Middle frontal gyrus (tissue), 1 donor: ENCODE data around the gene MAB21L3.

Experiments
- DNase-seq: peaks from one replicate; pipeline ENCODE4 v3.0.0-alpha.2; 2015; ENCODE audit warnings: low spot score; ENCODE audit errors: extremely low spot score

The MAB21L3 gene

GRCh38 chr1:116110567-116111523 lies at the start of gene MAB21L3:
Gene MAB21L3 (plus strand): TSS chr1:116111399. CDS start chr1:116112616, 1,217 bp downstream.
- no peak for DNase-seq

- DNase-seq: no peak
Observed at GRCh38 chr1:116062201-116062600, 49.0 kb upstream of the MAB21L3 start.

DNA sequence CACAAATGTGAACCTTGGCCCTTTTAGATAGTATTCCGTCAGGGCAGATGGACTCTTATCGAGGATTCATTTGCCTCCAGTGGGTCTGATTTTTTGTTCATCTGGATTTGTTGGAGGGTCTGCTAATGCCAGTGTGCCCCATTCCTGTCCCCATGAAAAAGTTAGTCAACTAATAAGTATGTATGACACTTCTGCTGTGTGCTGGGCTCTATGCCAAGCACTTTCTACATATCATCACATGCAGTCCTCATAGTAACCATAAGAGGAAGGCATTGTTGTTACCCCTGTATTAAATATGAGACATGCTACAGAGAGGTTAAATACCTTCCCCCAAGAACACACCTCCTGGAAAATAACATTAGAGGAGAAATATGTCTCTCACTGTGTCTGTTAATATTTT lies 46.6 kb upstream of the MAB21L3 start:
- no peak for DNase-seq

GRCh38 chr1:116066868-116067565 lies 44.2 kb upstream of the MAB21L3 start:
- DNase-seq: no peak

DNA sequence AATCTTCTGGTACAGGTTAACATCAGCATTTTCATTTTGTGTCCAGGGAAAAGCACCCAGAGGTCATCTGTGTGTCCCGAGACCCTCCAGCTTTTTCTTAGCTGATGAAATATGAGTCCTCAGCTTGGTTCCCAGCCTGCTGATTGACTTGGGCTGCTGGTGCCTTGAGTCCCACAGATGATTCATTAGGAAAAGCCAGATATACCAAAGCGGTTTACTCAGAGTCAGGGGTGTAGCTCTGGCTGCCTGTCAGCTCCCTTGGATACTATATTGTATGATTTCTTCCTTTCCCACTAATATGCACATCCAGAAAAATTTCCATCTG lies 43.7 kb upstream of the MAB21L3 start:
- no peak for DNase-seq

DNA sequence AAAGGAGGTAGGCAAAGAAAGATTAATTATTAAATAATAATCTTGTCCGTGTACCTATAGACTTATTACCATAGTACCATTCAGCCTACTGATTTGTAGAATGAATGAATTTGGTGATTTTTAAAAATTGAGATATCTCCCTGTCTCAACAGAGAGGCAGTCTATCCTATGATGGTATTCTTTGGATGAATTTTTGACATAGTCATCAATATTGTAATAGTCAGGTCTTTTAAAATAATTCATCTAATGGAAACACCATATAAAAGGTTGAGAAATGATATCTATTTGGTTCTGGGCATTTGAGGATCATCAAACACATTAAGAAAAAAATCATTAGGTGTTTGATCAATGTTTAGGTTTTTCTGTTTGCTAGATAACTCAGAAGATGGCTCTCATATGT lies 35.6 kb upstream of the MAB21L3 start:
- no peak for DNase-seq

DNA sequence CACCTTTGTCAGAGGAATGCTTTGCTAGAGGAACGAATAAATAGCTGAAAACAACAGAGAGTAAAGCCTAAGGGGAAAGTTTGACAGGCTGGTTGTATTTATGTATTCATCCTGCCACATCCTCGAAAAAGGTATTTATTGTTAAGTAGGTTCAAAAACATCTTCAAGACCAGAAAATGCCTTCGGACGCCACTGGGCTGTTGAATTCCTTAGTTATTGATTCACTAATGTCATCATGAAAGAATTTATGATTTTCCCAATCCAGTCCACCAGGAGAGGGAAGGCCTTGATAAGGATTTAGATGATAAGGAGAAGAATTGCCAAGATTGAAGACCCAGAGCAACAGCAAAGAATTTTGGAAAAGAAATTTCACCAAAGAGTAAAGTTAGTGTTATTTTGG lies 35.2 kb upstream of the MAB21L3 start:
- no peak for DNase-seq

DNA sequence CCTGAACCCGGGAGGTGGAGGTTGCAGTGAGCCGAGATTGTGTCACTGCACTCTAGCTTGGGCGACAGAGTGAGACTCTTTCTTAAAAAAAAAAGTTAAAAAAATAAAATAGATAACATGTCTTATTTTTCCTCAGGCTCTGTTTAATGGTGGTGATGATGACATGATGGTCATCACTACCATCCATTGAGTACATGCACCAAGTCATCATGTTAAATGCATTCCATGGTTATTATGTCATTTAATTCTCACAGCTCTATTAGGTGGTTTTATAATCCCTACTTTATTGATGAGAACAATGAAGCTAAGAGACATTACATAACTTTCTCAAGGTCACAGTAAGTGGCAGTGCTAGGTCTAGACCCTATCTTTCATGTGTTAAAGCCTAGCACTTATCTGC lies 34.4 kb upstream of the MAB21L3 start:
- DNase-seq: no peak

DNA sequence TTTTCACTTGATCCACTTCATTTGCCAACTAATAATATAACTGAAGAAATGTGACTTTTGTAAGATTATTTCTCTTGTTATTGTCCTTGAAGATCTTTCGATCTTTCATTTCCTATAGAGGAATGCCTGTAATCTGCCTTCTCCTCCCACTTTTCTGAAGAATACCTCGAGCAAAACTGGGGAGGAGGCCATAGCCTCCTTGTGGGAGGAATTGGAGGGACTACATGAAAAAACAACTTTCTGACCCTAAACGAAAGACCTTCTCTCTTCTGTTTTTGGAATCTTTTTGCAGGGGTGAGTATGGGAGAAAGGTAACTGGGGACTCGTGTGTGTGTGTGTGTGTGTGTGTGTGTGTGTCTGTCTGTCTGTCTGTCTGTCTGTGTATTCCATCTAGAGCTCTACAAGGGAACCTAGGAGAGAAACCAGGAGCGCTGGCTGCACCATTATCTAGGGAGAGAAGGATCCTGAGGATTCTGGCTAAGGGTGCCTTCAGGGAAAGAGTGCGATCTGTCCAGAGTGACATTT lies 32.4 kb upstream of the MAB21L3 start:
- no peak for DNase-seq

GRCh38 chr1:116087628-116088027 lies 23.6 kb upstream of the MAB21L3 start:
- DNase-seq: no peak

DNA sequence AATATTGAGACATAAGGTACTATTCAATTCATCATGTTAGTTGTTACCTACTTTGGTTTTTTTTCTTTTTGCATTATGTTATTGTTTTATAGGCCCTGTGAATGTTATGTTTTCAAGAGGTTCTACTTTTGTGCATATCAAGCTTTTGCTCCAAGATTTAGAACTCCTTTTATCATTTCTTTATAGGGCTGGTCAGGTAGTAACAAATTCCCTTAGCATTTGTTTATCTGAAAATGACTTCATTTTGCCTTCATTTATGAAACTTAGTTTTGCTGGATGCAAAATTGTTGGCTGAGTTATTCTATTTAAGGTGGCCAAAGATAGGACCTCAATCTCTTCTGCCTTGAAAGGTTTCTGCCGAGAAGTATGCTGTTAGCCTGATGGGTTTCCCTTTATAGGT lies 21.3 kb upstream of the MAB21L3 start:
- DNase-seq: no peak

GRCh38 chr1:116091083-116091482 lies 20.1 kb upstream of the MAB21L3 start:
- DNase-seq: no peak

DNA sequence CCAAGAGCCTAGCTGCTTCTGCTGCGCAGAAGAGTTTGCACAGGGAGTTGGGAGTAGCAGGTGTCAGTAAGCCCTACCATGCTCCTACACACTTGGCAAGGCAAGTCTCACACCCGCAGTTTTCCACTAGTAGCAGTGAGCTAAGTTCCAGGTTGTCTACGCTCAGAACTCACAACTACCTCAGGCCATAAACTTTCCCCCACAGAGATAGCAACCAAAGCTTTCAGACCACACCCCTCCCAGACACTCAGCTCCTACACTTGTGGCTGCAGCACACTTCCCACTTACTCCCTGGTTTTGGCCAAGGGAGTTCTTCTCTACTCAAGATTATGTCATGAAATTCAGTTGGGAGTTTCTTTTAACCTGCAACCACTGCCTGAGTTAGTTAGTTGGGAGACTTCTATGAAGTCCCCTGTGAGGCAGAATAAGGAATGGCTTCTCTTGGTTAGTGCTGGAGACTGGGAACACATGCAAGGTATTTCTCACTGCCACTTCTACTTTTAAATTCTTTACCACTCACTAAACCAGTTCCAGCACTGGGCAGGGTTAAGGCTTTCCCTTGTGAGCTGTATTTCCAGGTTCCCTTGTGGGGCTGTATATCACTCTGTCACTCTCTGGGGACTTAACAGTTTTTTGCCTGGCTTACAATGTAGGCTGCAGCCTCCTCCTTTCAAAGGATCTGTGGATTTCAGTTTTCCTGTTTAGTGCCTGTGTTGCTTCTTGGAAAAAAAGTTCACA lies 18.3 kb upstream of the MAB21L3 start:
- no peak for DNase-seq

- no peak for DNase-seq
Observed at GRCh38 chr1:116095027-116095426, 16.2 kb upstream of the MAB21L3 start.

DNA sequence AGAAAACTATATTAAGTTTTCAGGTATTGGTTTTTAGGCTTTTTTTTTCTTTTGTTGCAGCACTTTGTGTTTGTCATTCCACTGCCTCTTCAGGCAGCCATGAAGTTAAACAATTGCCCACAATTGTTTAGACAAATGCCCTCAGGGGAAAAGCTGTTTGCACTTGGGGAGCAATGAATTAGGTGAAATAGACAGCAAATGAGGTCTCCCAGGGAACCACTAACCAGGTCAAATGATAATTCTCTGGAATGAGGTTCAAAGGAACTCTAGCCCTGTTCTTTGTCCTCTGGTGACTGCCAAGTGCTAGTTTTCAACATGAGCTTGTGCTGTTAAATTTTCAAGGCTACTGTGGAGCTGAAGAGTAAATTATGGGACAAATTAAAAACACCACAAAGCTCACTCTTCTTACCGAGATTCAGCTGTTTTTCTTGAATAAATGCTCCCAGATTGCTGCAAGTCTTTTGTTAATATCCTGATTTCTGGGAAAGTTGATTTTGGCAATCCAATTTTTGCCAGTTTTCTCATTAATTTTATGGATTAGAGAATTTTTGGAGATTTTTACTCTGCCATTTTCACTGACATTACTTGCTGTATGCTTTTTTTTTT lies 15.1 kb upstream of the MAB21L3 start:
- no peak for DNase-seq

GRCh38 chr1:116097626-116098025 lies 13.6 kb upstream of the MAB21L3 start:
- DNase-seq: no peak

DNA sequence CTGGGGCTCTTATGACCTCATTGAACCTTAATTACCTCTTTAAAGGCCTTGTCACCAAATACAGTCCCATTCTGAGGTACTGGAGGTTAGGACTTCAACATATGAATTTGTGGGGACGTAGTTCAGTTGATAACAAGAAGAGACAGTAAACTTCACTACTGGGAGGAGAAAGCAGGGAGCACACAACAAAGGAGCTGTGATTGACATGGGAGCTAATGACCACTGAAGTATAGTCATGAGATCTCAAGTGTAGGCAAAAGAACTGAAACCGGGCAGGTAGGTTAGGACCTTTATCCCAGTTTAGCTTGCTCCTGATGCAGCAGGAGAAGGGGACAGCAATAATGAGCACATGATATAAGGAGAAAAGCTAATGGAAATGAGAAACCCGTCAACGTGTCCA lies 11.8 kb upstream of the MAB21L3 start:
- DNase-seq: no peak

GRCh38 chr1:116099919-116100318 lies 11.3 kb upstream of the MAB21L3 start:
- DNase-seq: no peak

- no peak for DNase-seq
Observed at GRCh38 chr1:116104667-116105066, 6.5 kb upstream of the MAB21L3 start.

- no peak for DNase-seq
Observed at GRCh38 chr1:116105996-116106395, 5.2 kb upstream of the MAB21L3 start.

DNA sequence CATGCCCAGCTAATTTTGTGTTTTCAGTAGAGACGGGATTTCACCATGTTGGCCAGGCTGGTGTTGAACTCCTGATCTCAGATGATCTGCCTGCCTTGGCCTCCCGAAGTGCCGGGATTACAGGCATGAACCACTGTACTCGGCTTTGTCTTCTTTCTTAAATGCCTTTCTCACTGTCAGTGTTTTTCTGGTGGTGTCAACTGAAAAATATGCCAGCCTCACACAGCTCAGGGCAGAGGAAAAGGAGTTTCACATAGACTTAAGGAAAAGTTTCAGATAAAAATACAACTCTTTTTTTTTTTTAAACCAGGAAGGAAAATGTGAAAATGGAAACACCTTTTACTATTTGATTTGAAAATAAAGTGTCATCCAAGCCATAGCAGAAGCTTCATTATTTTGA lies 4.6 kb upstream of the MAB21L3 start:
- no peak for DNase-seq
